CD4-positive, alpha-beta T cell treated with Interleukin-17A for 1 hour (primary cell): Measurements from ENCODE around the gene CDC14A.
"Not testable (repeated sequence)": the region's sequence is repeated elsewhere in the genome, so short reads cannot be mapped to it uniquely, and the experiment has no call there.

Experiments used
- DNase-seq: peaks from one replicate; pipeline ENCODE4 v3.0.0-alpha.2; 2020

Gene CDC14A

DNA sequence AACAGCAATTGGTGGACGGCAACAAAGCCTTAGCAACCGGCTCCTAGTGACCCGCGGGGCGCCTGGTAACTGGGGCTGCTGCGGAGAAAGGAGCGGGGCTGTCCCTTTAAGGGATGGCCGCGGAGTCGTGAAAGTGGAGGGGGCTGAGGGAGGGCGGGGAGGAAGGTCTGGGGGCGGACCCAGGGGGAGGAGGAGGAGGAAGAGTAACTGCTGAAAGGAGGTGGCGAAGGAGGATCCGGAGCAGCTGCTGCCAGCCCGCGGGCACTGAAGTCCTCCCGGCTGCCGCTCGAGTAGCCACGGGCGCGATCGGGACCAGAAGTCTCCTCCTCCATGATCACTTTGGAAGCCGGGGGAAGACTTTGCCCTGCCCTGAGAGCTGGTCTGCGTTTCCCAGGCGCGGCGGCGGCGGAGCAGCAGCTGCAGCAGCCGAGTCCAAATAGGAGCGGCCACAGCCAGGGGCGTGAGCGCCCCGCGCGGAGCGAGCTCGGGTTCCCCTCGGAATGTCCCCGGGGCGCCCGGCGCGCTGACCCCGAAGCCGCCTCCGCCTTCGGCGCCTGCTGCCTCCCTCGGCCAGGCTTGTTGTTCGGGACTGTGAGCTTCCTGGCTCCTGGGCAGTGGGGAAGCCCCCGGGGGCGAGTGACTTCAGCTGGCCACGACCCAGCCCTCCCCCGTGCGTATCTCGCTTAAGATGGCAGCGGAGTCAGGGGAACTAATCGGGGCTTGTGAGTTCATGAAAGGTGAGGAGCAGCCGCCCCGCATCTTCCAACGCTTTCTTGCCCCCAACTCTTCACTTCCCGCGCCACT, at the start of gene CDC14A:
Gene CDC14A, plus strand, starts transcription at position 240 of the 804 bp plus-strand sequence. Its CDS starts 449 bp downstream, at position 689.
- peak; percentile 92 for DNase-seq

DNA sequence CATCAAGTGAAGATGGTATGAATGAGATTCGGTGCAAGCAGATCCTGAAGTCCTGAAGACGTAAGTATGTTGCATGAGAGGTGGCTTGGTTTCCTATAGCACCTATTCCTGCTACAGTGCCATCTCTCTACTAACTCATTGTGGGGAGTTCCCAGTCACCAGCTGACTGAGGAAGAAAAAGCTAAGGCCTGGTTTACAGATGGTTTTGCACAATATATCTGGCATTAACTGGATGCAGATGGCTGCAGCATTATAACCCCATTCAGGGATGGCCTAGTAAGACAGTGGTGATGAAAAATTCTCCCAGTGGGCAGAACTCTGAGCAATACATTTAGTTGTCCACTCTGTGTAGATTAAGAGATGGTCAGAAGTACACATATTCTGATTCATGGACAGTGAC, 49.6 kb upstream of the CDC14A start:
- no peak for DNase-seq

DNA sequence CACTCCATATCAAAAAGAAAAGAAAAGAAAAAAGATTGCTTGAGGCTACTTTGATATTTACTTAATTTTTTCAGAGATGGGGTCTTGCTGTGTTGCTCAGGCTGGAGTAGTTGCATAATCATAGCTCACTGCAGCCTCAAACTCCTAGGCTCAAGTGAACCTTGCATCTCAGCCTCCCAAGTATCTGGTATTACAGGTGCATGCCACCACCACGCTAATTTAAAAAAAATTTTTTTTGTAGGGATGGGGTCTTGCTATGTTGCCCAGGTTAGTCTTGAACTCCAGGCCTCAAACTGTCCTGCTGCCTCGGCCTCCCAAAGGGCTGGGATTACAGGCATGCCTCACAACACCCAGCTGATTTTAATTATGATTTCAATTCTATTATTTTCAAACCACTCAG, 48.1 kb upstream of the CDC14A start:
- DNase-seq: no peak

- DNase-seq: no peak
Observed at GRCh38 chr1:100304921-100305320, 47.4 kb upstream of the CDC14A start.

DNA sequence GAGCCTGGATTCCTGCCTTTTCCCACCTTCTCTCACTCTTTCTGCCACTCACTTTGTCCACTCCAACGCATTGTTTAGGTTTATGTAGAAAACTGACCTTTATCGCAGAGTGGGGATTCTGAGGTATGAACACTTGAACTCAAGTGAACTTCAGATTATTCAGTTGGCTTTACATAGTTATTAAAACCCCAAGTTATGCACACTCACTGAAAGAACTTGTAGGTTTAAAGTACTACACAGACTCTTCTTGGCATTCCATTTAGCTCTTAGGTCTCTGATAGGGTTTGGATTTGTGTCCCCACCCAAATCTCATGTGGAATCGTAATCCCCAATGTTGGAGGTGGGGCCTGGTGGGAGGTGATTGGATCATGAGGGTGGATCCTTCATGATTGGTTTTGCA, 46.4 kb upstream of the CDC14A start:
- no peak for DNase-seq

DNA sequence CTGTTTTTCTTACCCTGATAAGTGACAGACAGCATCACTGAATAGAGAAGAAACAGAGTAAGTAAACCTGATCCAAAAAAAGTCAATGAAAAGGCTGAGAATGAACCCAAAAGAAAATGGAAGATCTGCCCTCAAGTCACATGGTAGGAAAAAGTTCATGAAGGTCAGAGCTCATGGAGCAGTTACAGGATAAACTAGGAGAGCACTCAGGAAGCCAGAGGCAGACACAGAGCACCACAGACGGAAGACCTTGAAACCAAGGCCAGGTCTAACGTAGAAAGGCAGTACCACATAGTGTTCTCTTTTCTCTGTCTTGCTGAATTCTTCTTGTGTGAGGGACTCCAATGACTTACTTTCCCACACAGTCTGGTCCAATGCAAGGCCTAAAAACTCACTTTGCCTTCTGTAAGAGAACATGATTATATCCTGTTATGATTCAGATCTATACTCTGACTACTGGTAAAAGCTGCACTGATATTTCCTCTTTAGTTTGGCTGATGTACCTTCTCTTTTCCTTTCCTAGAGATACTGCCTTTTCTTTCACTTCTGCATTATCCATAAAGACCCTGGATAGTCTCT, 45.5 kb upstream of the CDC14A start:
- DNase-seq: no peak

DNA sequence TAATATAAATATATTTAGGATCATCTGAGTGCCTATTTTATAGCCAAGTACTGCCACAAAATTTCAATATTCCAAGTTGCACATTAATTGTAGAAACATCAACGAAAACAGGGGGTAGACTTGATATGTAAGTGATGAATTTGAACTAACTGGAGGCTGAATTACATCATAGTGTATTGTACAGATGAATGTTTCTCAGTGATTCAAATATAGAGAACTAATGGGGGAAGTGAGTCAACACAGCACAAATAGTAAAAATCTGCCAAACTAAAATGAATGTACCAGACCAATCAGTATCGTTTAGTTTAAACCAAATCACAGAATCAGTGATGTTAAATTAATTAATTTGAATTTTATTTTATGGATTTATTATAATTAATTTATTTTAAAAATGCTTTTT, 43.5 kb upstream of the CDC14A start:
- no peak for DNase-seq

- no peak for DNase-seq
Observed at GRCh38 chr1:100309863-100310262, 42.4 kb upstream of the CDC14A start.

DNA sequence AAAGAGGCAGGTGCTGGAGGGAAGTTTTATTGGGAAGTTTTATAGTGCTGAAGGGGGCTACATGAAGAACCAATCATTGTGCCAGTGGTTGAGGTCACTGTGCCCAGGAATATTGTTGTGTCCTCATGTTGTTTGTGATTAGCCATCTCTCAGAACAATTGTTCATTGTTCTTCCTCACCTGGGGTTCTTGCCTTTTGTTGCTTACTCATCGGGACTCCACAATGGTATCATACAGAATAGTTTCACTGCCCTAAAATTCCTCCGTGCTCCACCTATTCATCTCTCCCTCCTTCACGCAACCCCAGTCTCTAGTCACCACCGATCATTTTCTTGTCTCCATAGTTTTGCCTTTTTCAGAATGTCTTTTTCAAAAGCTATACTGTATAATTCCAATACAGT, 38.9 kb upstream of the CDC14A start:
- DNase-seq: no peak

DNA sequence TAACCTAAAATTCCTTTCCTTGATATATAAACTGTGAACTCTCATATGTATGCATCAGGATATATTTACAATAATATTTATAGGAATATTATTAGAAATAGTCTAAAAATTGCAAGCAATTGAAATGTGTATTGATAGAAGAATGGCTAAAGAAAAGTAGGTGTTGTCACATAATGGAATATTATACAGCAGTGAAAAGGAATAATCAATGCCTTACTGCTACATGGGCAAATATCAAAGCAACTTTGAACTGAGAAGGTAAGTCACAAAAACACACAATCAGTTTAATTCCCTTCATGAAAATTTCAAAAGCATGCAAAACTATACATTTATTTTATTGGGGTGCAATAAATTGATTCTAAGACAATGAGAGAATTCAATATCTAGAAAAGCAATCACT, 35.7 kb upstream of the CDC14A start:
- no peak for DNase-seq

- no peak for DNase-seq
Observed at GRCh38 chr1:100320311-100321099, 31.8 kb upstream of the CDC14A start.

- DNase-seq: no peak
Observed at GRCh38 chr1:100321100-100321493, 31.2 kb upstream of the CDC14A start.

DNA sequence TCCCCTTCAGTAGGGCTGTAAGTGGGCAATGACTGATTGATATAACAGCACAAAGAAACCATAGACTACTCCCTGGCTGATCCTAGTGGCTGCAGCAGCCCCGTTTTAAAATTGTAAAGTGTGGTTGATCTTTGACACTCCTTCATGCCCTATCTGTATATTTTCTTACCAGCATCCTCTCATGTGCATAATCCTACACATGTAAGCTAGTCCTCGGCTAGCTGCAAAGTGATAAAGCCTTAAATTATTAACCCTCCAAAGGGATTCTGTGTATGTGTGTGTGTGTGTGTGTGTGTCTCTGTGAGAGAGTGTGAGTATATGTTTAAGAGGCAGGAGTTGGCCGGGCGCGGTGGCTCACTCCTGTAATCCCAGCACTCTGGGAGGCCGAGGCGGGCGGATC, 30.8 kb upstream of the CDC14A start:
- no peak for DNase-seq

DNA sequence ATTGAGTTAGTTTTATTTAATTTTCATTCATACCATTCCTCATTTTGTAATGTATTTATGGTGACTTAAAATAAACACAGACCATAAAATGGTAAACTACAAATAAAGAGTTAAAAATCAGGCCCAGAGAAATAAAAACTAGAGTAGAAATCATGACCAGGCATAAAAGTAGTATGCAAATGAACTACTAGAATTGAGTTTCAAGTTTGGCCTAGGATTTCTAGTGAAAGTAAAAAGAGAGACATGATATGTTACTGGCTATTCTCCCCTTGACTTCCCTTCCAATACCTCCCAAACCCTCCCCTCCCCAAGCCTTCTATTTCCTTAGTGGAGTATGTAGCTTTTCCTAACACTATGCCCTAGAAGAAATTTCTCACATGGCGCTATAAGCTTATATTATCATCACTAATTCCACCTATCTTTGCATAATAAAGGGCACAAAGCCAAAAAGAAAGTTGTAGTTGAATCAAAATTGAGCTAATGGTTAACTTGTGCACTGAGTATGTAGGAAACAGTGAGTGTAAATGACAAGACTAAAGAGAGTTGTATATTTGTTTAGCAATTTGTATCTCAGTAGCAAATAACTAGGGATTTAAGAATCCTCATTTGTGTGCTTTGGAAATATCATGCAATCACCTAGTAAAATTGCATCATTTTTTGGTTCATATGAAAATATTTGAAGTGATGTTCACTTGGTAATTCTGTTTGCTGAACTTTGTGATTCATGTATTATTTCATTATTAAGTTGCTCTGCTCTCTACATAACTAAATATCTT, 29.7 kb upstream of the CDC14A start:
- no peak for DNase-seq

GRCh38 chr1:100323419-100324106, 28.7 kb upstream of the CDC14A start:
- no peak for DNase-seq

- DNase-seq: no peak
Observed at GRCh38 chr1:100325415-100326324, 26.6 kb upstream of the CDC14A start.

DNA sequence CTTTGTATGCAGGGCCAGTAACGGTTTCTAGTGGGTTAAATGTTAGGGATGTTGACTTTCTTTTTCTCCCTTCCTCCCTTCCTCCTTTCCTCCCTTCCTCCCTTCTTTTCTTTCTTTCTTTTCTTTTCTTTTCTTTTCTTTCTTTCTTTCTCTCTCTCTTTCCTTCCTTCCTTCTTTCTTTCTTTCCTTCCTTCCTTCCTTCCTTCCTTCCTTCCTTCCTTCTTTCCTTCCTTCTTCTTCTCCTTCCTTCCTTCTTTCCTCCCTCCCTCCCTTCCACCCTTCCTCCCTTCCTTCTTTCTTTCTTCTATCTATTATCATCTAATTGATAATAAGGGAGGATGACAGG, 26.0 kb upstream of the CDC14A start:
- DNase-seq: not testable (repeated sequence)

DNA sequence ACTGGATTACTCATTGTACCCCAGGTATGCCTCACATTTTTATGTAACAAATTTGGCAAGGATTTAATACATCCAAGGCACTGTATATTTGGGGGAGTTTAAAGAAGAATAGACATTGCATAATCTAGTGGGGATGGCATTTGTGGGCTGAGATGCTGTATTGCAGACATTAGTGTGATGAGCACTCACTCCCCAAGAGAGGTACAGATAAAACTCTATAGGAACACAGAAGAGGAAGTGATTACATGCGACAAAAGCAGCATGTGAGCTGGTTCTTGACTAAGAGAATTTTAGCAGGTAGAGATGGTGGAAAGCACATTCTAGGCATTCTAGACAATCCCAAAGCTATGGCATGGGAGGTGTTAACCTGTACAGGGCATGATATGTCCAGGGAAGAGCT, 24.2 kb upstream of the CDC14A start:
- no peak for DNase-seq

GRCh38 chr1:100331146-100331545, 21.2 kb upstream of the CDC14A start:
- DNase-seq: not testable (repeated sequence)

GRCh38 chr1:100332331-100332730, 20.0 kb upstream of the CDC14A start:
- DNase-seq: no peak

DNA sequence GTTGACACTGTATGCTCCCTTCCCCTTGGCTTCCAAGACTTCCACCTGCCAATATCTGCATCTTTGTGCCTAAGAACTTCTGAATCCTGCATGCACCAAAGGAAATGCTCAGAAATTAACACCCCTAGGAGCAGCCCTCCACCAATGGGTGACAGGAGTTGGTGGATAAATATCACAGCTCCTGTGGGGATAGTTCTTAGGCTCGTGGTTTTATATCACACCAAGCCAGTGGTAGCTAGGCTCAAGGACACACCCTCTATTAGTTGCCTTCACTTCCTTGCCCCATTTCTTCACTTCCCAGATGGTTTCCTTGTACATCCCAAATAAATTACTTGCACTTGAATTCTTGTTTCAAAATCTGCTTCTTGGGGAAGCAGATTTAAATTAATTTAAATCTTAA, 16.9 kb upstream of the CDC14A start:
- DNase-seq: no peak
